Measurements from ENCODE around the gene CLEC16A. TPM values are rescaled to one million over a fixed set of nuclear protein-coding genes. Genes with fewer than 3 reads are reported as not detected.

Gene CLEC16A
- total RNA-seq, 2 experiments from 2014 or later, result 30.9 to 35.1 TPM

DNA sequence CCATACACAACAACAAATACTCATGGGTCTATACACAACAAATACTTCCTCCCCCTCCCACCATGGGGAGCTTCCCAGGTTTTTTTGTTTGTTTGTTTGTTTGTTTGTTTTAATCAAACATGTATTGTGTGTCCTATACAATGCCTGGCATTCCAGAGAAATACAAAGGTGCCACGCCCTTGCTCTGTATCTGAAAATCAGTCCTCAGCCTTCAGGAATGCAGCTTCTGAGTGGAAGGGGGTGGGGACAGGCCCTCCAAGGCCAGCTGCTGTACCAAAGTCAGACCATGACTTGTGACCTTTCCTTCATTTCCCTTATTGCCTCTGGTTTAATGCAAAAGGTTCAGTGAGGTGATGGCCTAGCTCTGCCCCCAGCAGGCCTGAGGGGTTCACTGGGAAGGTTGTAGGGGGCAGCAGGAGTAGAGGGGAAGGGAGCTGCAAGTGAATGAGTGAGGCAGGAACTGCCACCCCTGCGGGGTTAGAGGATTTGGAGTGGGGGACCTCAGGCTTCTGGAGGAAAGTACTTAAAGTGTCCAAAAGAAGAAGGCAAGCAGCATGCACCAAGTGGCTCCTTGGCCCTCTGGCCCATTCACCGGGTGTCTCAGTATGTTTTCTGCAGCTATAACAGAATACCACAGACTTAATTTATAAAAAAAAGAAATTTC lies 105.2 kb downstream of the CLEC16A start:
- Mint-ChIP-seq H3K4me1 (peaks cover 76% of the 10 kb centered on the region), H3K36me3 (ENCODE audit: low read depth) (peaks cover 66% of the 10 kb centered on the region), H3K27ac (peak overlapping the region; percentile 71), H3K4me3 (no peak overlapping the region), H3K27me3 (no peaks in the 10 kb centered on the region), H3K9me3 (no peaks in the 10 kb centered on the region)
- CTCF ChIA-PET, result interaction anchor here (0.6 to 1.8 kb wide), 6 partner anchors 10 to 285 kb away, joined by 3 to 7 read pairs (median 3); no protein-coding TSS in a partner anchor
- POLR2A ChIA-PET, result no interaction called here
- no peak for DNase-seq

GRCh38 chr16:11050536-11050935 lies 106.2 kb downstream of the CLEC16A start:
- Mint-ChIP-seq H3K9me3 (no peaks in the 10 kb centered on the region), H3K4me3 (no peak overlapping the region), H3K27ac (peak overlapping the region; percentile 90), H3K36me3 (ENCODE audit: low read depth) (peaks cover 65% of the 10 kb centered on the region), H3K27me3 (no peaks in the 10 kb centered on the region), H3K4me1 (peaks cover 81% of the 10 kb centered on the region)
- DNase-seq, result no peak
- ChIA-PET CTCF (interaction anchor here (0.7 to 1.8 kb wide), 8 partner anchors 8 to 52 kb away, joined by 3 to 7 read pairs (median 3); no protein-coding TSS in a partner anchor), POLR2A (no interaction called here)

DNA sequence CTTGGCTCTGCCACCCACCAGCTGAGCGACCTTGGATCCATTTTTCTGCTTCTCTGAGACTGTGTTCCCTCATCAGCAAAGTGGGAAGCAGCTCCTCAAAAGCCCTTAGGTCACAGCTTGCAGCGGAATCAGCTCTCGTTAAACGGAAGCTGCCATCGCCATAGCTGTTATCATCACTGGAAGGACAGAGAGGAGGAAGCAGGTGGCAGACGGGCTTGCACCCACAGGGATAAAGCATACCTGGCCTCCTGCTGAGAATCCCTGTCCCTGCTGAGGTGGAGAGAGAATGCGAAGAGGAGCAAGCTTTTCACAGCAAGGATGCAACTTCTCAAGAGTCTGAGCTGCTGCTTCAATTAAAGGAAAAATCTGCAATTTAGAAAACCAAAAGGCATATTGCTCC lies 106.6 kb downstream of the CLEC16A start:
- ChIA-PET CTCF (interaction anchor here (0.6 to 2.3 kb wide), 11 partner anchors 8 to 684 kb away, joined by 3 to 7 read pairs (median 4); no protein-coding TSS in a partner anchor), POLR2A (interaction anchor here (2.2 kb wide), 1 partner anchor 55 kb away, joined by 11 read pairs; no protein-coding TSS in a partner anchor)
- H3K27ac Mint-ChIP-seq, result peak overlapping the region; percentile 90
- H3K4me1 Mint-ChIP-seq, result peaks cover 81% of the 10 kb centered on the region
- H3K4me3 Mint-ChIP-seq, result no peak overlapping the region
- peaks cover 64% of the 10 kb centered on the region for H3K36me3 Mint-ChIP-seq (ENCODE audit: low read depth)
- no peak for DNase-seq
- no peaks in the 10 kb centered on the region for H3K27me3 Mint-ChIP-seq
- H3K9me3 Mint-ChIP-seq, result no peaks in the 10 kb centered on the region

GRCh38 chr16:11051430-11051829 lies 107.1 kb downstream of the CLEC16A start:
- H3K27ac Mint-ChIP-seq, result peak overlapping the region; percentile 90
- POLR2A ChIA-PET, result interaction anchor here (2.1 to 2.2 kb wide), 2 partner anchors 54 to 200 kb away, joined by 11 read pairs; no protein-coding TSS in a partner anchor
- peaks cover 81% of the 10 kb centered on the region for H3K4me1 Mint-ChIP-seq
- CTCF ChIA-PET, result interaction anchor here (0.6 to 2.3 kb wide), 9 partner anchors 8 to 683 kb away, joined by 3 to 6 read pairs (median 4); no protein-coding TSS in a partner anchor
- peaks cover 64% of the 10 kb centered on the region for H3K36me3 Mint-ChIP-seq (ENCODE audit: low read depth)
- no peak for DNase-seq
- H3K9me3 Mint-ChIP-seq, result no peaks in the 10 kb centered on the region
- peak overlapping the region; percentile 32 for H3K4me3 Mint-ChIP-seq
- H3K27me3 Mint-ChIP-seq, result no peaks in the 10 kb centered on the region

DNA sequence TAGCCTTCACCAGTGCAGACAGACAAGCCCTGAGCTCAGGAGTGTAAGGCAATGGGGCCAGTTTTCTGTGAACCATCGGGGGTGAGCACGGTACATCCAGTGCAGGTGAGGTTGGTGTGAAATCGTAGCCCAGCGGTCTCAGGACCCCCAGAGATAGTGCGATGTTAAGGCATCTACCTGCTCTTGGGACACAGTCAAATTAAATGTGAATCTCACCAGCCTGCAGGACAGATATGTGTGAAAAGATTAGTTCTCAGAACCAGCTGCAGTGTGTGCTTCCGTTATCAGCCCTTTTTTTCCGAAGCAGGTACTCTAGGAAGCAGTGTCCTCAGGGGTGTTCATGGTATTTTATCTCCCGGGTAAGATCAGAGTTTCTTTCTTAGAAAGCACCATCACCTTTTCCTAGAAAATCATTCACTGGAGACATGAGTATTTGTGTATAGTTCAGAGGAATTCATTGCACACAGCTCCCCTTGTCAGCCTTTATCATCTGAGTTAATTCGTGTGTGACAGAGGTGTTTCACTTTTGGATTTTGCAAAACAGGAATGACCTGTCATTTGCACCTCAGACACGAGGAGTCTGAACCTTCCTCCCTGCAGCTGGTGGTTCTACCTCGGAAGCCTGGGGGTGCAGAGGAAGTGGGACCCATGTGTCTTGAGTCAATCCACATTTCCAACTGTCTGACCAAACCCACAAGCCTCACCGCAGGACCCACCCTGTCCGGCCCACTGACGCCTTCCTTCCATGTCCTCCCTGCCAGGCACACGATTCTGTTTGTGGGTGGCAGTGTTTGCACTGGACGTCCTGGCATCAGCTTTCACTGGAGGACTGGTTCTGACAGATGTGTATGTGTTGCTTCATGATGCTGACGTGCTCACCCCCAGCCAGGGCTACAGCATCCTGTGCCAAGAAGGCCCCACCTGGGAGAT lies 107.8 kb downstream of the CLEC16A start:
- Mint-ChIP-seq H3K36me3 (ENCODE audit: low read depth) (peaks cover 63% of the 10 kb centered on the region), H3K9me3 (no peaks in the 10 kb centered on the region), H3K4me1 (peaks cover 86% of the 10 kb centered on the region), H3K27ac (peak overlapping the region; percentile 90), H3K4me3 (peak overlapping the region; percentile 32), H3K27me3 (no peaks in the 10 kb centered on the region)
- ChIA-PET POLR2A (interaction anchor here (0.6 to 2.2 kb wide), 6 partner anchors 42 to 204 kb away, joined by 3 to 11 read pairs (median 7); partner anchors contain the start of gene SOCS1), CTCF (interaction anchor here (0.6 to 3.9 kb wide), 20 partner anchors 9 to 683 kb away, joined by 3 to 14 read pairs (median 4); partner anchors contain the start of gene SOCS1)
- peak; percentile 79 for DNase-seq

DNA sequence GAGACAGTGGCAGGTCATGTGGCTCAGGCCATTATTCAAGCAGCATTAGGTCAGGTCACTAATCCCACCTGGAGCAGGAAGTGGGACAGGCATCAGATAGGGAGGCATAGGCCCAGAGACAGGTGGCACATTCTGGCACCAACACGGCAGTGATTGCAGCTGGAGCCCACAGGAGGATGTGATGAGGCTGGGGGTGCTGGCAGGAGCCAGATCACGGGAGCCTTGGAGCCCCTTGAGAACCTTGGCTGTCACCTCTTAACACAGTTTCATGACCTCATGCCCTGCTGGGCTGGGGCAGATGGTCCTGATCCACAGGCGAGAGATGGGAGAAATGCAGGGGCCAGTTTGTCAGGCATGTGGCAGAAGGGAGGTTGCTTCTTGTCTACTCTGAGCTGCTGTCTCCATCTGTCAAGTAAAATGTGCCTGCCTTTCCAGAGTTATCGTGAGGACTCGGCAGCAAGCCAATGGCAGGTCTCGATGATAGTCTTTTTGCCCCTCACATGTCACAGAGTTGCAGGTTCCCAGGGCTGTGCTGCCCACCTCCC lies 109.6 kb downstream of the CLEC16A start:
- H3K4me1 Mint-ChIP-seq, result peaks cover 79% of the 10 kb centered on the region
- ChIA-PET POLR2A (no interaction called here), CTCF (interaction anchor here (0.8 to 3.9 kb wide), 9 partner anchors 9 to 202 kb away, joined by 3 to 14 read pairs (median 3); partner anchors contain the start of gene SOCS1)
- no peak overlapping the region for H3K4me3 Mint-ChIP-seq
- no peaks in the 10 kb centered on the region for H3K9me3 Mint-ChIP-seq
- H3K27me3 Mint-ChIP-seq, result no peaks in the 10 kb centered on the region
- H3K36me3 Mint-ChIP-seq (ENCODE audit: low read depth), result peaks cover 60% of the 10 kb centered on the region
- DNase-seq, result no peak
- peak overlapping the region; percentile 43 for H3K27ac Mint-ChIP-seq

- DNase-seq, result no peak
- H3K27ac Mint-ChIP-seq, result peak overlapping the region; percentile 72
- H3K27me3 Mint-ChIP-seq, result no peaks in the 10 kb centered on the region
- peaks cover 62% of the 10 kb centered on the region for H3K36me3 Mint-ChIP-seq (ENCODE audit: low read depth)
- ChIA-PET CTCF (interaction anchor here (0.6 to 1.3 kb wide), 2 partner anchors 71 to 112 kb away, joined by 3 read pairs; no protein-coding TSS in a partner anchor), POLR2A (no interaction called here)
- no peak overlapping the region for H3K4me3 Mint-ChIP-seq
- no peaks in the 10 kb centered on the region for H3K9me3 Mint-ChIP-seq
- H3K4me1 Mint-ChIP-seq, result peaks cover 63% of the 10 kb centered on the region
Observed at GRCh38 chr16:11056090-11056992, 112.0 kb downstream of the CLEC16A start.

GRCh38 chr16:11056993-11057649 lies 112.8 kb downstream of the CLEC16A start:
- DNase-seq, result no peak
- Mint-ChIP-seq H3K9me3 (no peaks in the 10 kb centered on the region), H3K4me3 (no peak overlapping the region), H3K27me3 (no peaks in the 10 kb centered on the region), H3K4me1 (peaks cover 55% of the 10 kb centered on the region), H3K36me3 (ENCODE audit: low read depth) (peaks cover 63% of the 10 kb centered on the region), H3K27ac (peak overlapping the region; percentile 72)
- POLR2A ChIA-PET, result no interaction called here
- CTCF ChIA-PET, result interaction anchor here (1.0 to 1.6 kb wide), 4 partner anchors 16 to 42 kb away, joined by 3 to 4 read pairs (median 4); no protein-coding TSS in a partner anchor

GRCh38 chr16:11057711-11058345 lies 113.5 kb downstream of the CLEC16A start:
- CTCF ChIA-PET, result interaction anchor here (1.0 to 1.6 kb wide), 4 partner anchors 15 to 43 kb away, joined by 3 to 4 read pairs (median 4); no protein-coding TSS in a partner anchor
- H3K36me3 Mint-ChIP-seq (ENCODE audit: low read depth), result peaks cover 61% of the 10 kb centered on the region

GRCh38 chr16:11058832-11059231 lies 114.5 kb downstream of the CLEC16A start:
- no peak for DNase-seq
- CTCF ChIA-PET, result interaction anchor here (0.8 to 1.1 kb wide), 2 partner anchors 8 to 12 kb away, joined by 3 read pairs; no protein-coding TSS in a partner anchor
- H3K27me3 Mint-ChIP-seq, result no peaks in the 10 kb centered on the region
- no peaks in the 10 kb centered on the region for H3K9me3 Mint-ChIP-seq
- H3K36me3 Mint-ChIP-seq (ENCODE audit: low read depth), result peaks cover 66% of the 10 kb centered on the region
- no peak overlapping the region for H3K27ac Mint-ChIP-seq
- POLR2A ChIA-PET, result no interaction called here
- no peak overlapping the region for H3K4me3 Mint-ChIP-seq
- H3K4me1 Mint-ChIP-seq, result peaks cover 47% of the 10 kb centered on the region

More at GRCh38 chr16:11057711-11058345, 113.5 kb downstream of the CLEC16A start:
- peaks cover 48% of the 10 kb centered on the region for H3K4me1 Mint-ChIP-seq
- no peak for DNase-seq
- no peaks in the 10 kb centered on the region for H3K9me3 Mint-ChIP-seq
- POLR2A ChIA-PET, result no interaction called here
- no peaks in the 10 kb centered on the region for H3K27me3 Mint-ChIP-seq
- H3K27ac Mint-ChIP-seq, result no peak overlapping the region
- H3K4me3 Mint-ChIP-seq, result no peak overlapping the region

GRCh38 chr16:11059588-11059987 lies 115.2 kb downstream of the CLEC16A start:
- Mint-ChIP-seq H3K4me1 (peaks cover 45% of the 10 kb centered on the region), H3K36me3 (ENCODE audit: low read depth) (peaks cover 64% of the 10 kb centered on the region)

More at GRCh38 chr16:11059588-11059987, 115.2 kb downstream of the CLEC16A start:
- no peak for DNase-seq
- Mint-ChIP-seq H3K9me3 (no peaks in the 10 kb centered on the region), H3K27ac (no peak overlapping the region), H3K27me3 (no peaks in the 10 kb centered on the region), H3K4me3 (no peak overlapping the region)
- ChIA-PET CTCF (interaction anchor here (0.8 kb wide), 2 partner anchors 9 to 11 kb away, joined by 3 read pairs; no protein-coding TSS in a partner anchor), POLR2A (no interaction called here)

Measured in activated CD4-positive, alpha-beta T cell treated with anti-CD3 and anti-CD28 coated beads, Interleukin-2, amount 10 ng/mL, durations not matched to agents 7 days and 5 days (primary cell).